SU-DHL-6 (cell line): ENCODE results near the gene TRPT1.

ENCODE experiments used
- H2AFZ ChIP-seq: fragments of 200-600 bp; sonication (generic); 2 replicates; pipeline ENCODE4 v1.6.1; 2014; ENCODE audit warnings: low read depth, mild to moderate bottlenecking, moderate library complexity, mixed read lengths, antibody characterized with exemption, low read length; ENCODE audit not compliant: severe bottlenecking
- H3F3A ChIP-seq: fragments of 200-600 bp; shearing (Covaris generic); 2 replicates; pipeline ENCODE4 v1.6.0; 2016; ENCODE audit warnings: antibody characterized with exemption, mild to moderate bottlenecking; ENCODE audit not compliant: insufficient read depth
- H3K27ac ChIP-seq: fragments of 200-600 bp; sonication (generic); 2 replicates; pipeline ENCODE4 v1.5.1; 2016; ENCODE audit warnings: low read depth, mild to moderate bottlenecking, low read length, moderate library complexity, mixed read lengths
- H3K27me3 ChIP-seq: fragments of 200-600 bp; sonication (generic), shearing (Covaris generic); 2 replicates; pipeline ENCODE4 v1.6.0; 2014; ENCODE audit warnings: mild to moderate bottlenecking, low read length
- H3K36me3 ChIP-seq: fragments of 200-600 bp; sonication (generic); 2 replicates; pipeline ENCODE4 v1.6.1; 2014; ENCODE audit warnings: mild to moderate bottlenecking, low read length, mixed read lengths
- H3K4me2 ChIP-seq: fragments of 300-600, 200-600 bp; shearing (Covaris generic), sonication (generic); 2 replicates; pipeline ENCODE4 v1.6.0; 2014; ENCODE audit warnings: low read length, low read depth, mild to moderate bottlenecking; ENCODE audit not compliant: poor library complexity, severe bottlenecking
- H3K4me3 ChIP-seq: fragments of 200-600 bp; sonication (generic); 2 replicates; pipeline ENCODE4 v1.5.1; 2014; ENCODE audit warnings: antibody characterized with exemption, low read length, mild to moderate bottlenecking, mixed read lengths; ENCODE audit not compliant: insufficient read depth, poor library complexity, severe bottlenecking
- H3K79me2 ChIP-seq: fragments of 200-600 bp; sonication (generic); 2 replicates; pipeline ENCODE4 v1.6.1; 2014; ENCODE audit warnings: mild to moderate bottlenecking, low read length, moderate library complexity; ENCODE audit not compliant: insufficient read depth
- H3K9ac ChIP-seq: fragments of 200-600 bp; sonication (generic); 2 replicates; pipeline ENCODE4 v1.7.0; 2014; ENCODE audit warnings: mild to moderate bottlenecking, low read length
- H3K9me2 ChIP-seq: fragments of 200-600 bp; sonication (generic); replicated peaks from 2 replicates; pipeline ENCODE4 v1.6.1; 2014; ENCODE audit warnings: low read length; ENCODE audit not compliant: insufficient read depth
- H3K9me3 ChIP-seq: fragments of 200-600 bp; sonication (generic); 2 replicates; pipeline ENCODE4 v1.6.1; 2014; ENCODE audit warnings: low read length, mixed read lengths; ENCODE audit not compliant: insufficient read depth
- H4K20me1 ChIP-seq: fragments of 200-600 bp; sonication (generic); 2 replicates; pipeline ENCODE4 v1.6.1; 2014; ENCODE audit warnings: low read depth, mild to moderate bottlenecking, antibody characterized with exemption, low read length, moderate library complexity, mixed read lengths
- CTCF ChIP-seq: fragments of 200-600 bp; sonication (generic); IDR thresholded peaks from one replicate; pipeline ENCODE4 v1.5.1; 2017; ENCODE audit warnings: antibody characterized with exemption, mild to moderate bottlenecking, low read length, moderate library complexity; ENCODE audit not compliant: insufficient read depth, poor library complexity, severe bottlenecking
- EZH2phosphoT487 ChIP-seq: fragments of 200-600 bp; sonication (generic), shearing (Covaris generic); conservative IDR thresholded peaks from 2 replicates; pipeline ENCODE4 v1.6.1; 2018; ENCODE audit warnings: mild to moderate bottlenecking, antibody characterized with exemption, low read length, moderate library complexity, mixed read lengths

TRPT1 gene

DNA sequence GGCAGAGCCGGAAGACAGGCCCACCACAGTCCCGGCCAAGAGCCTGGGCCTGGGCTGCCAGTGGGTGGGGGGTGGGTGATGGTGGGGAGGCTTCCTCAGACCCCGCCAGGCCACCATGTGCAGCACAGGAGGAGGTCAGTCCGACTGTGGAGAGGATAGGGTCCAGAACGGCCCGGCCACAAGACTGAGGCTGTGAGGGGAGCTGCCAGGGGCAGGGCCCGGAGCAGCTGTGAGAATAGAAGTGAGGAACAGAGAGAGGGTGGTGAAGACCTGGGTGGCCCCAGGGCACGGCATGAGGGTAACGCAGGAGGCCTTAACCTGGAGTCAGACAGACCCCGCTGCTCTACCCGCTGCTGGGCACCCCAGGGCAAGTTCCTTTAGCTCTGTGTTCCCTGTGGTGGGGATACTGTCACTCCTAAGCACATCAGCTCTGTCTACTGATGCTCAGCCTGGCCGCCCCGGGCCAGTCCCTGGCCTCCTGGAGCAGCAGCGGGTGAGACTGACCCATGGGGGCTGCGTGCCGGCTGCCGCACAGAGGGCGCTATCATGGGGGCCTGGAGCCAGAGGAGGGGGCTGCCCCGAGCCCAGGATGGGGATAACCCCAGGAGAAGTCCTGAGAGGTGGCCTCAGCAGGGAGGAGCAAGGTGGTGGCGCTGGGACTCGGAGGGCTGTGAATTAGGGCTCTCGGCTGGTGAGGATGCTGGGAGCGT is 17.7 kb downstream of the TRPT1 start:
- Histone ChIP-seq H3K27me3 (no peaks in the 10 kb centered on the region), H3K4me2 (peak overlapping the region; percentile 97), H3F3A (peaks cover 15% of the 10 kb centered on the region), H4K20me1 (no peaks in the 10 kb centered on the region), H3K79me2 (no peaks in the 10 kb centered on the region; the same call in 1 of the 2 replicates), H3K4me3 (peak overlapping the region; percentile 72), H3K9ac (peak overlapping the region; percentile 89), H3K9me3 (no peaks in the 10 kb centered on the region), H3K9me2 (no peaks in the 10 kb centered on the region), H2AFZ (no peak overlapping the region), H3K27ac (peak overlapping the region; percentile 86), H3K36me3 (no peaks in the 10 kb centered on the region; the same call in 1 of the 2 replicates)
- no peak for TF ChIP-seq CTCF
- no peak for TF ChIP-seq EZH2phosphoT487

DNA sequence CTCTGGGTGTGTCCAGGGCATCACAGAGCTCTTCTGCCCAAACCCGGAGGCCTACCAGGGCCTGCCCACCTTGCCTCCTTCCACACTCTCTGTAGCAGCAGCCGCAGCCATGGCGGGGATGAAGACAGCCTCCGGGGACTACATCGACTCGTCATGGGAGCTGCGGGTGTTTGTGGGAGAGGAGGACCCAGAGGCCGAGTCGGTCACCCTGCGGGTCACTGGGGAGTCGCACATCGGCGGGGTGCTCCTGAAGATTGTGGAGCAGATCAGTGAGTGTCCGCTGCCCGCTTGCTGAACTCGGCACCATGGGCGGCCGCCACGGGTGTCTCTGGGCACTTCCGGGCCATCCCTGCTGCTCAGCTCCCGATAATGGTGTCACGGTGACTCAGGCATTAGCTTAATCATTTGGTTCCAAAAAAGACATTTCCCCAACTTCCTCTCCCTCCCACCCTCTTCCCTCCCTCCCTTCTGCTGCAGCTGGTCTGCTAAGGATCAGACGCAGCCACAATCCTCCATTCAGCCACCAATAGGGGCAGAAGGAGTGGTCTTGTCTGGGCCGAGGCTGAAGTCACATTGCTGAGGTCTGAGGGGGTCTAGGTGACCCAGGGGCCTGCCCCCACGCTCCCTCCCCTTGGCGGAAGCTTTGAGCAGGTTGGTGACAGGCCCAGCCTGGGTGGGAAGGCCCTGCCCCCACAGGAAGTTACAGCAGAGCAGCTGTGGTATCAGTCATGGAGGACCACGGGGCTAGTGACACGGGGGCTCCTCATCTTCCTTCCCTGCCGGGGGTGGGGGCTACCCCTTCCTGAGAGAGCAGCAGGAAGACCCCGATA is 18.5 kb downstream of the TRPT1 start:
- H3K4me2 ChIP-seq: peak overlapping the region; percentile 97

More for the DNA sequence above, 18.5 kb downstream of the TRPT1 start:
- TF ChIP-seq CTCF: no peak
- TF ChIP-seq EZH2phosphoT487: no peak
- Histone ChIP-seq H3K9me3 (no peaks in the 10 kb centered on the region), H3K79me2 (no peaks in the 10 kb centered on the region; the same call in 1 of the 2 replicates), H3K4me3 (peak overlapping the region; percentile 72), H3K9ac (peak overlapping the region; percentile 89), H3K36me3 (no peaks in the 10 kb centered on the region; the same call in 1 of the 2 replicates), H3K27ac (peak overlapping the region; percentile 86), H3F3A (peaks cover 15% of the 10 kb centered on the region), H3K27me3 (no peaks in the 10 kb centered on the region), H4K20me1 (no peaks in the 10 kb centered on the region), H3K9me2 (no peaks in the 10 kb centered on the region), H2AFZ (peak overlapping the region; percentile 24)
